ENCODE results near the gene KHDRBS1. TPM values are rescaled to one million over a fixed set of nuclear protein-coding genes. Genes with fewer than 3 reads are reported as not detected.

Gene KHDRBS1
- polyA plus RNA-seq, 1 of the 3 experiments (the other 2 are of a cell fraction): 52.8 TPM

DNA sequence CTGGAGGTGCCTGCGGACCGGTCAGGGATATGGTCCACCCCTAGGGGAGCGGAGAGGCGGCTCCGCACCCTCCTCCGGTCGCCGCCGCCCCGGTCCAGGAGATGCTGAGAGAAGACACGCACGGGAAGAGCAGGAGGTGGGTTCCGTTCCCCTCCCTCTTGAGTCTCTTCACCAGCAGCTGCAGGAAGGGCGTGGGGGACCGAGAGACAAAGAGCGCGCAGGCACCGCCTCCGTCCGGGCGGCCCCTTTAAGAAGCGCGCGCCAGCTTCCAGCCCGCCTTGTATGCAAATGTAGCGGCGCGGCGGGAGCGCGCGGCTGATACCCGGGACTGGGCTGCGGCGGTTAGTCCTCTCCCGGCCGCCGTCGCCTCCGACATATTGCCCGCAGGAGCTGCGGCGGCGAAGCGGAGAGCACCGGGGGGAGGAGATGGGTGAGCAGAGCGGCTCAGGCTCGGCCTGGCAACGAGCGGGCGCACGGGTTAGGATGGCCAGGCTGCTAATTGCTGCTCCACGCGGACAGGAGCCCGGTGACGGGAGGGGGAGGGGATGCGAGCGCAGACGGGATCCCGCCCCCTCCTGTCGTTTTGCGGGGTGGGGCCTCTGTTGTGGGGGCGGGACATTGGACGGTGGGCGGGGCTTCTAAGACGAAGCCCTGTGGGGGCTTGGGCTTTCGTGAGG is 59.1 kb downstream of the KHDRBS1 start, which contains the start of gene TMEM39B (continued):
- TF ChIP-seq TEAD4 (IDR thresholded peaks at IDR 0.05; ENCODE audit: borderline replicate concordance, insufficient read depth) (no peak), RFX5 (IDR thresholded peaks at IDR 0.05; ENCODE audit: low read length) (no peak), YY1 (IDR thresholded peaks at IDR 0.05; ENCODE audit: low read depth) (peak; percentile 85), RAD21 (IDR thresholded peaks at IDR 0.05; ENCODE audit: low read length) (no peak), FOSL2 (IDR thresholded peaks at IDR 0.05; ENCODE audit: borderline replicate concordance, low read depth) (no peak), ELF1 (IDR thresholded peaks at IDR 0.05) (no peak), MEF2A (IDR thresholded peaks at IDR 0.05; ENCODE audit: borderline replicate concordance, low read depth) (no peak)
- TF ChIP-seq, protein P1, sequence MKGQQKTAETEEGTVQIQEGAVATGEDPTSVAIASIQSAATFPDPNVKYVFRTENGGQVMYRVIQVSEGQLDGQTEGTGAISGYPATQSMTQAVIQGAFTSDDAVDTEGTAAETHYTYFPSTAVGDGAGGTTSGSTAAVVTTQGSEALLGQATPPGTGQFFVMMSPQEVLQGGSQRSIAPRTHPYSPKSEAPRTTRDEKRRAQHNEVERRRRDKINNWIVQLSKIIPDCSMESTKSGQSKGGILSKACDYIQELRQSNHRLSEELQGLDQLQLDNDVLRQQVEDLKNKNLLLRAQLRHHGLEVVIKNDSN (IDR thresholded peaks at IDR 0.05; ENCODE audit: borderline replicate concordance, low read depth): no peak
- TF ChIP-seq, protein P2, sequence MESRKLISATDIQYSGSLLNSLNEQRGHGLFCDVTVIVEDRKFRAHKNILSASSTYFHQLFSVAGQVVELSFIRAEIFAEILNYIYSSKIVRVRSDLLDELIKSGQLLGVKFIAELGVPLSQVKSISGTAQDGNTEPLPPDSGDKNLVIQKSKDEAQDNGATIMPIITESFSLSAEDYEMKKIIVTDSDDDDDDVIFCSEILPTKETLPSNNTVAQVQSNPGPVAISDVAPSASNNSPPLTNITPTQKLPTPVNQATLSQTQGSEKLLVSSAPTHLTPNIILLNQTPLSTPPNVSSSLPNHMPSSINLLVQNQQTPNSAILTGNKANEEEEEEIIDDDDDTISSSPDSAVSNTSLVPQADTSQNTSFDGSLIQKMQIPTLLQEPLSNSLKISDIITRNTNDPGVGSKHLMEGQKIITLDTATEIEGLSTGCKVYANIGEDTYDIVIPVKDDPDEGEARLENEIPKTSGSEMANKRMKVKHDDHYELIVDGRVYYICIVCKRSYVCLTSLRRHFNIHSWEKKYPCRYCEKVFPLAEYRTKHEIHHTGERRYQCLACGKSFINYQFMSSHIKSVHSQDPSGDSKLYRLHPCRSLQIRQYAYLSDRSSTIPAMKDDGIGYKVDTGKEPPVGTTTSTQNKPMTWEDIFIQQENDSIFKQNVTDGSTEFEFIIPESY (IDR thresholded peaks at IDR 0.05; ENCODE audit: borderline replicate concordance, low read depth): no peak

DNA sequence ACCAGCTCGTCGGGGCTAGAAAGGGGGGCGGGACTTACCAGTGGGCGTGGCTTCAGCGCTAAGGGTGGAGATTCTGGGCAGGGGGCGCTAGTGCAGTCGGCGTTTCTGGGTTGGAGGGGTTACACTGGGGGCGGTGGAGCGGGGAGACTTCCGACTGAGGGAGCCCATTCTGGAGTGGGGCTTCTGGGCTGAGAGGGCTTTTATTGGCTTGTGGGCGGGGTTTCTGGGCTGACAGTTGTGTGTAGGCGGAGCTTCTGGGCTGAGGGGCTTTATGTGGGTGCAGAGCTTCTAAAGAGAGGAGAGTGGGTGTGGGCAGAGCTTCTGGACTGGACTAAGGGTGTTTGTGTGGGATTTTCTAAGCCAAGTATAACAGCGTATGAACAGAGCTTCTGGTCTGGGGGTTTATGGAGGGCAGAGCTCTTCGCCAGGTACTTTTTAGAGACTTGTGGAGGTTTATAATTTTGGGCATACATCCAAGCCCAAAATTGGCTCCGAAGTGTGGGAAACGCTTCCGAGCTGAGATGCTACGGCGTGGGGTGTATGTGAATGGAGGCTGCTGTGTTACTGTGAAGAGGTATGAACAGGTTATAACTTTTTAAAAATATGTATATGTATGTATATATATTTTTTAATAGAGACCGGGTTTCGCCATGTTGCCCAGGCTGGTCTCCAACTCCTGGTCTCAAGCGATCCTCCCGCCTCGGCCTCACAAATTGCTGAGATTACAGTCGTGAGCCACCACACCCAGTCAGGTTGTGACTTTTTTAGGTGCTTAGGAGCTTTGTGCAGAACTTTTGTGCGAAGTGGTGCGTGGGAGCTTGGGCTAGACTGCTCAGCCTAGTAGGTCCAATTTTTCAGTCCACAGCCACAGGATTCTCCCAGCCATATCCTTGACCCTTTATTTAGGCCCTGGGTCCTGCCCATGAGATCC is 59.9 kb downstream of the KHDRBS1 start:
- Histone ChIP-seq H3K27ac (ENCODE audit: low read depth in 2 of 2, low read length in 1 of 2) (peak overlapping the region; percentile 84 to 93; a peak in 3 of 4 replicates), H3K4me3 (ENCODE audit: low read depth in 2 of 2, low read length in 1 of 2) (peak overlapping the region; percentile 65 to 71), H3K79me2 (ENCODE audit: insufficient read depth) (peaks cover 32% of the 10 kb centered on the region), H3K27me3 (ENCODE audit: insufficient read depth) (no peaks in the 10 kb centered on the region), H3K9ac (peak overlapping the region; percentile 83; the same call in 1 of the 2 replicates), H3K36me3 (replicated peaks in 1 of 2; ENCODE audit: control insufficient read depth in 1 of 2, insufficient read depth in 2 of 2, low read length in 1 of 2) (peaks cover 19 to 25% of the 10 kb centered on the region in 2 experiments), H4K20me1 (ENCODE audit: insufficient read depth) (0 out of 2 replicates have a peak, but pooled peaks cover 4% of the 10 kb centered on the region), H2AFZ (ENCODE audit: low read depth) (no peak overlapping the region), H3F3A (replicated peaks; ENCODE audit: insufficient read depth) (peaks cover 22% of the 10 kb centered on the region), H3K4me1 (ENCODE audit: control insufficient read depth in 1 of 2, insufficient read depth in 2 of 2, low read depth in 1 of 2, low read length in 1 of 2) (peaks cover 13 to 21% of the 10 kb centered on the region in 2 experiments), H3K4me2 (peak overlapping the region; percentile 85), H3K9me3 (no peaks in the 10 kb centered on the region), H3K9me2 (no peaks in the 10 kb centered on the region)
- WGBS (ENCODE audit: low lambda C conversion rate): 30% methylated on average over 27 of the region's 28 CpGs
- ChIA-PET CTCF (interaction anchor here (0.6 to 2.3 kb wide), 9 partner anchors 9 to 311 kb away, joined by 3 to 16 read pairs (median 3); partner anchors contain the start of gene KPNA6), POLR2A (interaction anchor here (0.8 to 2.4 kb wide), 14 partner anchors 8 to 106 kb away, joined by 3 to 16 read pairs (median 4); partner anchors contain the start of genes KHDRBS1, KPNA6 and TXLNA)
- no peak for DNase-seq
- TF ChIP-seq EZH2phosphoT487 (IDR thresholded peaks at IDR 0.05; ENCODE audit: borderline replicate concordance, low read depth): no peak
- TF ChIP-seq, protein P3, sequence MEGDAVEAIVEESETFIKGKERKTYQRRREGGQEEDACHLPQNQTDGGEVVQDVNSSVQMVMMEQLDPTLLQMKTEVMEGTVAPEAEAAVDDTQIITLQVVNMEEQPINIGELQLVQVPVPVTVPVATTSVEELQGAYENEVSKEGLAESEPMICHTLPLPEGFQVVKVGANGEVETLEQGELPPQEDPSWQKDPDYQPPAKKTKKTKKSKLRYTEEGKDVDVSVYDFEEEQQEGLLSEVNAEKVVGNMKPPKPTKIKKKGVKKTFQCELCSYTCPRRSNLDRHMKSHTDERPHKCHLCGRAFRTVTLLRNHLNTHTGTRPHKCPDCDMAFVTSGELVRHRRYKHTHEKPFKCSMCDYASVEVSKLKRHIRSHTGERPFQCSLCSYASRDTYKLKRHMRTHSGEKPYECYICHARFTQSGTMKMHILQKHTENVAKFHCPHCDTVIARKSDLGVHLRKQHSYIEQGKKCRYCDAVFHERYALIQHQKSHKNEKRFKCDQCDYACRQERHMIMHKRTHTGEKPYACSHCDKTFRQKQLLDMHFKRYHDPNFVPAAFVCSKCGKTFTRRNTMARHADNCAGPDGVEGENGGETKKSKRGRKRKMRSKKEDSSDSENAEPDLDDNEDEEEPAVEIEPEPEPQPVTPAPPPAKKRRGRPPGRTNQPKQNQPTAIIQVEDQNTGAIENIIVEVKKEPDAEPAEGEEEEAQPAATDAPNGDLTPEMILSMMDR (IDR thresholded peaks at IDR 0.05): peak; percentile 46
